Keratinocyte (primary cell): Measurements from ENCODE around the gene CAPSL. TPM values are rescaled to one million over a fixed set of nuclear protein-coding genes. Genes with fewer than 3 reads are reported as not detected.
"Not testable (repeated sequence)": the region's sequence is repeated elsewhere in the genome, so short reads cannot be mapped to it uniquely, and the experiment has no call there.

ENCODE experiments used
- DNase-seq: peaks from one replicate; pipeline ENCODE4 v3.0.0-alpha.2; 2011; ENCODE audit warnings: low read depth, missing footprints, low spot score
- FAIRE-seq: peaks from 2 replicates; lab custom pipeline; 2011; peaks lifted over from hg19 to GRCh38; lab: Jason Lieb, UNC
- H2AFZ ChIP-seq: 2 replicates; pipeline ENCODE4 v1.6.0; 2012; ENCODE audit warnings: low read length, control low read depth, inconsistent platforms; ENCODE audit not compliant: control insufficient read depth
- H3K27ac ChIP-seq: 2 replicates; pipeline ENCODE4 v1.5.1; 2011; ENCODE audit warnings: low read length; ENCODE audit not compliant: control insufficient read depth, insufficient read depth
- H3K27me3 ChIP-seq: 3 replicates; pipeline ENCODE4 v1.6.0; 2011; ENCODE audit warnings: low read length; ENCODE audit not compliant: control insufficient read depth, insufficient read depth; ENCODE audit errors: extremely low read depth
- H3K36me3 ChIP-seq, 2 experiments: 2 replicates in 1 of 2; 3 replicates in 1 of 2; pipeline ENCODE4 v1.5.1; 2011; ENCODE audit warnings: low read length in 2 of 2, mild to moderate bottlenecking in 1 of 2; ENCODE audit not compliant: control insufficient read depth in 2 of 2, insufficient read depth in 2 of 2; ENCODE audit errors: extremely low read depth in 1 of 2
- H3K4me1 ChIP-seq: 3 replicates; pipeline ENCODE4 v1.5.1; 2011; ENCODE audit warnings: low read length; ENCODE audit not compliant: control insufficient read depth, insufficient read depth; ENCODE audit errors: extremely low read depth
- H3K4me2 ChIP-seq: 3 replicates; pipeline ENCODE4 v1.6.0; 2011; ENCODE audit warnings: low read depth, low read length; ENCODE audit not compliant: control insufficient read depth, insufficient read depth; ENCODE audit errors: extremely low read depth
- H3K4me3 ChIP-seq, 3 experiments: fragments of 200-600 bp in 1 of 3; sonication (generic) in 1 of 3; 2 replicates in 2 of 3; 3 replicates in 1 of 3; pipeline ENCODE4 v1.5.1; 2011 to 2016; ENCODE audit warnings: low read length in 3 of 3, mild to moderate bottlenecking in 3 of 3, control low read depth in 2 of 3, inconsistent platforms in 1 of 3, low read depth in 1 of 3, mixed read lengths in 1 of 3, mixed run types in 1 of 3, moderate library complexity in 1 of 3; ENCODE audit not compliant: control insufficient read depth in 2 of 3, insufficient read depth in 2 of 3; ENCODE audit errors: extremely low read depth in 1 of 3
- H3K79me2 ChIP-seq: 2 replicates; pipeline ENCODE4 v1.6.0; 2012; ENCODE audit warnings: low read length; ENCODE audit not compliant: control insufficient read depth, insufficient read depth
- H3K9ac ChIP-seq: 3 replicates; pipeline ENCODE4 v1.6.0; 2011; ENCODE audit warnings: low read length; ENCODE audit not compliant: control insufficient read depth, insufficient read depth; ENCODE audit errors: extremely low read depth
- H3K9me1 ChIP-seq: 3 replicates; pipeline ENCODE4 v1.6.0; 2011; ENCODE audit warnings: low read length; ENCODE audit not compliant: control insufficient read depth, insufficient read depth; ENCODE audit errors: extremely low read depth
- H3K9me3 ChIP-seq: 2 replicates; pipeline ENCODE4 v1.5.1; 2012; ENCODE audit warnings: low read depth, low read length; ENCODE audit not compliant: control insufficient read depth
- H4K20me1 ChIP-seq: 3 replicates; pipeline ENCODE4 v1.6.0; 2011; ENCODE audit warnings: low read length; ENCODE audit not compliant: control insufficient read depth, insufficient read depth; ENCODE audit errors: extremely low read depth
- EZH2 ChIP-seq: IDR thresholded peaks from one replicate; pipeline ENCODE4 v1.6.1; 2012; ENCODE audit warnings: inconsistent platforms, mild to moderate bottlenecking, low read length, moderate library complexity
- dilution Hi-C: fragments of 300-500 bp; cut with MboI; formaldehyde crosslinking; loops from one replicate; pipeline ENCODE4 v1.7.0; 2020; ENCODE audit warnings: low sequenced_read_pairs; ENCODE audit not compliant: extremely low pct_ligation_motif_present
- polyA plus RNA-seq, 5 experiments: library from polyadenylated mRNA; depleted of rRNA in 3 of 5; stranded (reverse) in 3 of 5; stranded (forward) in 1 of 5; unstranded in 1 of 5; fragments of >200 nt; gene quantifications; 1 replicate in 1 of 5; 2 replicates in 3 of 5; 3 replicates in 1 of 5; pipeline versions ENCODE4 v1.2.1 to v1.2.3, GENCODE V29; 2011 to 2012; ENCODE audit warnings: missing spikeins in 2 of 5, low read depth in 1 of 5, low replicate concordance in 1 of 5
- TF ChIP-seq, protein P1 (sequence below), 3 experiments: IDR thresholded peaks in 1 of 3; conservative IDR thresholded peaks in 1 of 3; optimal IDR thresholded peaks in 1 of 3; 2 replicates in 2 of 3; 3 replicates in 1 of 3; pipeline versions ENCODE3 to v1.5.1; 2011; ENCODE audit warnings: low read length in 3 of 3, mild to moderate bottlenecking in 3 of 3, moderate library complexity in 2 of 3, control low read depth in 1 of 3, inconsistent platforms in 1 of 3; ENCODE audit not compliant: insufficient read depth in 2 of 3; ENCODE audit errors: extremely low read depth in 1 of 3

Gene CAPSL
- polyA plus RNA-seq, 1 donor (not counting 4 experiments of a cell fraction or from before 2014, with no cell fraction given), result not detected

GRCh38 chr5:35898952-35899660, 39.3 kb downstream of the CAPSL start:
- Histone ChIP-seq H3K36me3 (no peaks in the 10 kb centered on the region), H4K20me1 (no peaks in the 10 kb centered on the region), H3K27me3 (no peaks in the 10 kb centered on the region), H3K9me1 (no peaks in the 10 kb centered on the region), H3K79me2 (no peaks in the 10 kb centered on the region), H3K9ac (no peak overlapping the region), H2AFZ (no peak overlapping the region), H3K9me3 (no peaks in the 10 kb centered on the region), H3K4me3 (no peak overlapping the region), H3K4me1 (no peaks in the 10 kb centered on the region), H3K4me2 (no peak overlapping the region), H3K27ac (no peak overlapping the region)
- DNase-seq (no peak), FAIRE-seq (no peak)
- TF ChIP-seq EZH2, result no peak
- TF ChIP-seq, protein P1, sequence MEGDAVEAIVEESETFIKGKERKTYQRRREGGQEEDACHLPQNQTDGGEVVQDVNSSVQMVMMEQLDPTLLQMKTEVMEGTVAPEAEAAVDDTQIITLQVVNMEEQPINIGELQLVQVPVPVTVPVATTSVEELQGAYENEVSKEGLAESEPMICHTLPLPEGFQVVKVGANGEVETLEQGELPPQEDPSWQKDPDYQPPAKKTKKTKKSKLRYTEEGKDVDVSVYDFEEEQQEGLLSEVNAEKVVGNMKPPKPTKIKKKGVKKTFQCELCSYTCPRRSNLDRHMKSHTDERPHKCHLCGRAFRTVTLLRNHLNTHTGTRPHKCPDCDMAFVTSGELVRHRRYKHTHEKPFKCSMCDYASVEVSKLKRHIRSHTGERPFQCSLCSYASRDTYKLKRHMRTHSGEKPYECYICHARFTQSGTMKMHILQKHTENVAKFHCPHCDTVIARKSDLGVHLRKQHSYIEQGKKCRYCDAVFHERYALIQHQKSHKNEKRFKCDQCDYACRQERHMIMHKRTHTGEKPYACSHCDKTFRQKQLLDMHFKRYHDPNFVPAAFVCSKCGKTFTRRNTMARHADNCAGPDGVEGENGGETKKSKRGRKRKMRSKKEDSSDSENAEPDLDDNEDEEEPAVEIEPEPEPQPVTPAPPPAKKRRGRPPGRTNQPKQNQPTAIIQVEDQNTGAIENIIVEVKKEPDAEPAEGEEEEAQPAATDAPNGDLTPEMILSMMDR (optimal IDR thresholded peaks at IDR 0.05 in 1 of 3, IDR thresholded peaks at IDR 0.05 in 1 of 3, conservative IDR thresholded peaks at IDR 0.05 in 1 of 3; ENCODE audit: extremely low read depth in 1 of 3, insufficient read depth in 2 of 3, low read length in 3 of 3), result no peak
- dilution Hi-C loops, result no loop called here

GRCh38 chr5:35894131-35894530, 44.3 kb downstream of the CAPSL start:
- H3K36me3 ChIP-seq, result no peaks in the 10 kb centered on the region
- no peaks in the 10 kb centered on the region for H3K27me3 ChIP-seq
- no peak overlapping the region for H3K4me2 ChIP-seq
- dilution Hi-C loops, result no loop called here
- no peaks in the 10 kb centered on the region for H4K20me1 ChIP-seq
- H3K4me1 ChIP-seq, result peaks cover 5% of the 10 kb centered on the region
- no peaks in the 10 kb centered on the region for H3K9me3 ChIP-seq
- no peak overlapping the region for H3K9ac ChIP-seq
- no peaks in the 10 kb centered on the region for H3K9me1 ChIP-seq
- H2AFZ ChIP-seq, result no peak overlapping the region
- no peak overlapping the region for H3K4me3 ChIP-seq
- no peaks in the 10 kb centered on the region for H3K79me2 ChIP-seq
- no peak for TF ChIP-seq EZH2
- TF ChIP-seq, protein P1 (optimal IDR thresholded peaks at IDR 0.05 in 1 of 3, IDR thresholded peaks at IDR 0.05 in 1 of 3, conservative IDR thresholded peaks at IDR 0.05 in 1 of 3; ENCODE audit: extremely low read depth in 1 of 3, insufficient read depth in 2 of 3, low read length in 3 of 3), result no peak
- H3K27ac ChIP-seq, result no peak overlapping the region
- FAIRE-seq (no peak), DNase-seq (no peak)

GRCh38 chr5:35892799-35893198, 45.6 kb downstream of the CAPSL start:
- H3K4me2 ChIP-seq, H3K27ac ChIP-seq, H2AFZ ChIP-seq, H3K9ac ChIP-seq, DNase-seq, H3K36me3 ChIP-seq, H3K4me1 ChIP-seq, H4K20me1 ChIP-seq, FAIRE-seq, dilution Hi-C loops, H3K9me1 ChIP-seq, H3K27me3 ChIP-seq, H3K4me3 ChIP-seq, H3K9me3 ChIP-seq, H3K79me2 ChIP-seq: not testable (repeated sequence)
